Measurements from ENCODE around the gene MATK.

MATK gene

DNA sequence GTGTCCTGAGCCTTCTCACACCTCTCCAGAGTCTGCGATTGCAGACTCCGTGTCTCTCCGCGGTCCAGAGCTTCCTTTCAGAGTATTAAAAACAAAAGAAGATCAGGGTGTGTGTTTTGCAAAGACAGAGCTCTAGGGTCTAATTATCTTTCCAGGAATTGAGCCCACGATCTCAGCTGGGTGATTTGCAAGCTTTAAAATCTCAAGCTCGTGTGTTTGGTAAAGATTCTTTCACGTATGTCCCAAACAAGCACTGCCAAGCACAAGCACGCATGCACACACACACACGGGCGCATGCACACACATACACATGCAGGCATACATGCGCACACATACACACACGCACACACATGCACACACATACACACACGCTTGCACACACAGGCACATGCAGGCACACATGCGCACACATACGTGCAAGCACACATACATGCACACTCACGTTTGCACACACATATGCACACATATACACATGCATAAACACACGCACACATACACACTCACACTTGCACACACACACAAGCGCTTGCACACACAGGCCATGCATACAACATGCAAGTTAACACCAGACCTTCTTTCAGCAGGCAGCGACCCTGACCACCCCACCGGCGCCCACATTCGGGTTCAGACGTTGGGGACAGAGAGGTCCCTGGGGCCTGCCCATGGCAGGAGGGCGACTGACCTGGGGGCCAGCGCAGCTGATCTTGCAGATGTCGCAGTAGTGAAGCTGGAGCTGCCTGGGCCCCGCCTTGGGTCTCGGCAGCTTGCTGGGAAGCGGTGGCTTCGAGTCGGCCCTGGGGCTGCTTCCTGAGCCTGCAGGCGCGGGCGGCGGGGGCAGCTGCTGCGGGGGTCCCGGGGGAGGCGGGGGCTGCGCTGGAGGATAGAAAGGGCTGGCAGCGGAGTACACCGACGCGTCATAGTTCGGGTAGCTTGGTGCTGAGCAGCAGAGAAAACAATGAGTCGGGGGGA lies 44.7 kb upstream of the MATK start:
- DNase-seq (ENCODE audit: low spot score): no peak
- no CpG with 5 or more reads among the region's 45 CpGs for WGBS, 2 donors (ENCODE audit: extremely low coverage in 2 of 2, insufficient read length in 2 of 2, insufficient replicate concordance in 1 of 2)

GRCh38 chr19:3827306-3827705 lies 41.1 kb upstream of the MATK start:
- H3K36me3 ChIP-seq (replicated peaks in 1 of 2; ENCODE audit: control insufficient read depth in 2 of 2, insufficient read depth in 2 of 2, low read length in 2 of 2): no peaks in the 10 kb centered on the region
- H3K14ac ChIP-seq (ENCODE audit: low read length): no peak overlapping the region
- no peak overlapping the region for H2BK5ac ChIP-seq (ENCODE audit: low read length)
- no peak overlapping the region for H2AK5ac ChIP-seq (ENCODE audit: low read depth, low read length)
- no peak overlapping the region for H3K9ac ChIP-seq (ENCODE audit: low read depth, low read length, poor library complexity)
- H2BK120ac ChIP-seq (ENCODE audit: low read depth, low read length): no peak overlapping the region
- no peaks in the 10 kb centered on the region for H3K79me1 ChIP-seq (ENCODE audit: low read depth, low read length)
- peaks cover 0 to 2% of the 10 kb centered on the region in 2 donors for H3K9me3 ChIP-seq (replicated peaks in 1 of 2; ENCODE audit: control insufficient read depth in 2 of 2, insufficient read depth in 1 of 2, low read depth in 1 of 2, low read length in 2 of 2)
- no peak overlapping the region for H3K18ac ChIP-seq (ENCODE audit: low read length)
- no peak overlapping the region for H2AFZ ChIP-seq (ENCODE audit: low read length)
- no peak overlapping the region for H2BK15ac ChIP-seq (ENCODE audit: low read length)
- H3K23ac ChIP-seq (ENCODE audit: low read depth, low read length, poor library complexity): no peak overlapping the region
- no peak overlapping the region for H2BK12ac ChIP-seq (ENCODE audit: low read length)
- no peak for DNase-seq (ENCODE audit: low spot score)
- H3K4me3 ChIP-seq (ENCODE audit: low read length in 2 of 2): no peak overlapping the region
- no peak overlapping the region for H3K27ac ChIP-seq (replicated peaks; ENCODE audit: low read length)
- H3K4me1 ChIP-seq (ENCODE audit: control insufficient read depth in 2 of 2, insufficient read depth in 1 of 2, low read depth in 1 of 2, low read length in 2 of 2): peaks cover 4 to 5% of the 10 kb centered on the region in 2 donors
- no peak overlapping the region for H4K91ac ChIP-seq (ENCODE audit: low read depth, low read length, poor library complexity)
- no peak overlapping the region for H4K8ac ChIP-seq (ENCODE audit: low read depth, low read length)
- no CpG with 5 or more reads among the region's 26 CpGs for WGBS, 2 donors (ENCODE audit: extremely low coverage in 2 of 2, insufficient read length in 2 of 2, insufficient replicate concordance in 1 of 2)
- no peak overlapping the region for H3K4me2 ChIP-seq (ENCODE audit: insufficient read depth, low read length, poor library complexity, severe bottlenecking)
- H3K27me3 ChIP-seq (ENCODE audit: control insufficient read depth in 3 of 3, insufficient read depth in 3 of 3, low read depth in 1 of 3, low read length in 3 of 3): peaks cover 0 to 27% (median 0%) of the 10 kb centered on the region in 3 experiments
- no peak overlapping the region for H3K4ac ChIP-seq (ENCODE audit: low read length)

More for the DNA sequence above, 44.7 kb upstream of the MATK start:
- H3K9me3 ChIP-seq (replicated peaks in 1 of 2; ENCODE audit: control insufficient read depth in 2 of 2, insufficient read depth in 1 of 2, low read depth in 1 of 2, low read length in 2 of 2): peaks cover 0 to 2% of the 10 kb centered on the region in 2 donors
- peak overlapping the region; percentile 54 for H2AK5ac ChIP-seq (ENCODE audit: low read depth, low read length)
- no peak overlapping the region for H2BK5ac ChIP-seq (ENCODE audit: low read length)
- peak overlapping the region; percentile 61 for H2BK120ac ChIP-seq (ENCODE audit: low read depth, low read length)
- no peak overlapping the region for H3K27ac ChIP-seq (replicated peaks; ENCODE audit: low read length)
- H4K91ac ChIP-seq (ENCODE audit: low read depth, low read length, poor library complexity): no peak overlapping the region
- H2BK15ac ChIP-seq (ENCODE audit: low read length): peak overlapping the region; percentile 94
- no peak overlapping the region for H3K4ac ChIP-seq (ENCODE audit: low read length)
- no peaks in the 10 kb centered on the region for H3K36me3 ChIP-seq (replicated peaks in 1 of 2; ENCODE audit: control insufficient read depth in 2 of 2, insufficient read depth in 2 of 2, low read length in 2 of 2)
- H4K8ac ChIP-seq (ENCODE audit: low read depth, low read length): no peak overlapping the region
- peaks cover 6 to 9% of the 10 kb centered on the region in 2 donors for H3K4me1 ChIP-seq (ENCODE audit: control insufficient read depth in 2 of 2, insufficient read depth in 1 of 2, low read depth in 1 of 2, low read length in 2 of 2)
- H3K23ac ChIP-seq (ENCODE audit: low read depth, low read length, poor library complexity): peak overlapping the region; percentile 73
- H3K27me3 ChIP-seq (ENCODE audit: control insufficient read depth in 3 of 3, insufficient read depth in 3 of 3, low read depth in 1 of 3, low read length in 3 of 3): peaks cover 0 to 5% (median 0%) of the 10 kb centered on the region in 3 experiments
- no peak overlapping the region for H3K4me2 ChIP-seq (ENCODE audit: insufficient read depth, low read length, poor library complexity, severe bottlenecking)
- H3K4me3 ChIP-seq (ENCODE audit: low read length in 2 of 2): no peak overlapping the region
- peak overlapping the region; percentile 77 for H3K18ac ChIP-seq (ENCODE audit: low read length)
- H3K79me1 ChIP-seq (ENCODE audit: low read depth, low read length): no peaks in the 10 kb centered on the region
- no peak overlapping the region for H2BK12ac ChIP-seq (ENCODE audit: low read length)
- peak overlapping the region; percentile 63 for H3K9ac ChIP-seq (ENCODE audit: low read depth, low read length, poor library complexity)
- H2AFZ ChIP-seq (ENCODE audit: low read length): peak overlapping the region; percentile 64
- H3K14ac ChIP-seq (ENCODE audit: low read length): peak overlapping the region; percentile 2

GRCh38 chr19:3826163-3826562 lies 40.0 kb upstream of the MATK start:
- H3K79me1 ChIP-seq (ENCODE audit: low read depth, low read length): no peaks in the 10 kb centered on the region
- H4K91ac ChIP-seq (ENCODE audit: low read depth, low read length, poor library complexity): no peak overlapping the region
- no peak overlapping the region for H2BK120ac ChIP-seq (ENCODE audit: low read depth, low read length)
- H2AFZ ChIP-seq (ENCODE audit: low read length): no peak overlapping the region
- no peak overlapping the region for H3K14ac ChIP-seq (ENCODE audit: low read length)
- H3K36me3 ChIP-seq (replicated peaks in 1 of 2; ENCODE audit: control insufficient read depth in 2 of 2, insufficient read depth in 2 of 2, low read length in 2 of 2): no peaks in the 10 kb centered on the region
- DNase-seq (ENCODE audit: low spot score): no peak
- whole genome bisulfite sequencing, 2 donors (ENCODE audit: extremely low coverage in 2 of 2, insufficient read length in 2 of 2, insufficient replicate concordance in 1 of 2): no CpG with 5 or more reads among the region's 12 CpGs
- H3K27ac ChIP-seq (replicated peaks; ENCODE audit: low read length): no peak overlapping the region
- H3K4me3 ChIP-seq (ENCODE audit: low read length in 2 of 2): no peak overlapping the region
- H3K4me1 ChIP-seq (ENCODE audit: control insufficient read depth in 2 of 2, insufficient read depth in 1 of 2, low read depth in 1 of 2, low read length in 2 of 2): peaks cover 4 to 5% of the 10 kb centered on the region in 2 donors
- H3K9me3 ChIP-seq (replicated peaks in 1 of 2; ENCODE audit: control insufficient read depth in 2 of 2, insufficient read depth in 1 of 2, low read depth in 1 of 2, low read length in 2 of 2): peaks cover 0 to 2% of the 10 kb centered on the region in 2 donors
- peak overlapping the region; percentile 24 for H2BK5ac ChIP-seq (ENCODE audit: low read length)
- H2BK15ac ChIP-seq (ENCODE audit: low read length): no peak overlapping the region
- H3K23ac ChIP-seq (ENCODE audit: low read depth, low read length, poor library complexity): no peak overlapping the region
- H2BK12ac ChIP-seq (ENCODE audit: low read length): no peak overlapping the region
- H2AK5ac ChIP-seq (ENCODE audit: low read depth, low read length): peak overlapping the region; percentile 46
- H3K27me3 ChIP-seq (ENCODE audit: control insufficient read depth in 3 of 3, insufficient read depth in 3 of 3, low read depth in 1 of 3, low read length in 3 of 3): peaks cover 0 to 27% (median 0%) of the 10 kb centered on the region in 3 experiments
- H3K4me2 ChIP-seq (ENCODE audit: insufficient read depth, low read length, poor library complexity, severe bottlenecking): no peak overlapping the region
- H3K9ac ChIP-seq (ENCODE audit: low read depth, low read length, poor library complexity): no peak overlapping the region
- no peak overlapping the region for H4K8ac ChIP-seq (ENCODE audit: low read depth, low read length)
- H3K18ac ChIP-seq (ENCODE audit: low read length): peak overlapping the region; percentile 64
- H3K4ac ChIP-seq (ENCODE audit: low read length): no peak overlapping the region

GRCh38 chr19:3825286-3825956 lies 39.2 kb upstream of the MATK start:
- Histone ChIP-seq H3K23ac (ENCODE audit: low read depth, low read length, poor library complexity) (peak overlapping the region; percentile 73), H3K18ac (ENCODE audit: low read length) (peak overlapping the region; percentile 80), H2AFZ (ENCODE audit: low read length) (peak overlapping the region; percentile 11), H2BK120ac (ENCODE audit: low read depth, low read length) (no peak overlapping the region), H3K9ac (ENCODE audit: low read depth, low read length, poor library complexity) (peak overlapping the region; percentile 21), H3K4me3 (ENCODE audit: low read length in 2 of 2) (peak overlapping the region in 1 of 2 donors; percentile 26), H3K79me1 (ENCODE audit: low read depth, low read length) (no peaks in the 10 kb centered on the region), H4K8ac (ENCODE audit: low read depth, low read length) (no peak overlapping the region), H3K4me1 (ENCODE audit: control insufficient read depth in 2 of 2, insufficient read depth in 1 of 2, low read depth in 1 of 2, low read length in 2 of 2) (peaks cover 0 to 2% of the 10 kb centered on the region in 2 donors), H3K27me3 (ENCODE audit: control insufficient read depth in 3 of 3, insufficient read depth in 3 of 3, low read depth in 1 of 3, low read length in 3 of 3) (peaks cover 0 to 23% (median 0%) of the 10 kb centered on the region in 3 experiments), H2BK5ac (ENCODE audit: low read length) (peak overlapping the region; percentile 24), H3K4ac (ENCODE audit: low read length) (no peak overlapping the region), H2AK5ac (ENCODE audit: low read depth, low read length) (peak overlapping the region; percentile 83), H3K14ac (ENCODE audit: low read length) (peak overlapping the region; percentile 21), H3K9me3 (replicated peaks in 1 of 2; ENCODE audit: control insufficient read depth in 2 of 2, insufficient read depth in 1 of 2, low read depth in 1 of 2, low read length in 2 of 2) (no peaks in the 10 kb centered on the region), H3K4me2 (ENCODE audit: insufficient read depth, low read length, poor library complexity, severe bottlenecking) (no peak overlapping the region), H3K27ac (replicated peaks; ENCODE audit: low read length) (no peak overlapping the region), H2BK12ac (ENCODE audit: low read length) (no peak overlapping the region), H2BK15ac (ENCODE audit: low read length) (peak overlapping the region; percentile 30), H4K91ac (ENCODE audit: low read depth, low read length, poor library complexity) (no peak overlapping the region), H3K36me3 (replicated peaks in 1 of 2; ENCODE audit: control insufficient read depth in 2 of 2, insufficient read depth in 2 of 2, low read length in 2 of 2) (no peaks in the 10 kb centered on the region)
- WGBS, 2 donors (ENCODE audit: extremely low coverage in 2 of 2, insufficient read length in 2 of 2, insufficient replicate concordance in 1 of 2): no CpG with 5 or more reads among the region's 32 CpGs
- DNase-seq (ENCODE audit: low spot score): no peak

Measured in neuronal stem cell (in vitro differentiated cells).